Endothelial cell of umbilical vein (primary cell): ENCODE data around the gene TBX21. TPM values are rescaled to one million over a fixed set of nuclear protein-coding genes. Genes with fewer than 3 reads are reported as not detected.

Experiments used
- BruUV-seq: library from RNA; stranded (reverse); fragments of 400-500 nt; replicated peaks from 2 replicates; lab custom pipeline; 2021; lab: Mats Ljungman, UMichigan
- CTCF ChIA-PET: fragments of 300-600, 350-600 bp; sonication (Branson Sonifier 250); formaldehyde crosslinking; loops from one replicate; lab custom pipeline; 2021; ENCODE audit warnings: antibody characterized with exemption, inconsistent platforms; lab: Charles Lee
- POLR2A ChIA-PET: fragments of 300-600, 350-600 bp; sonication (Branson Sonifier 250); formaldehyde crosslinking; loops from one replicate; lab custom pipeline; 2021; ENCODE audit warnings: antibody characterized with exemption, inconsistent platforms; lab: Charles Lee
- DNase-seq: peaks from one replicate; pipeline ENCODE4 v3.0.0-alpha.2; 2011; ENCODE audit warnings: low read depth, low spot score
- FAIRE-seq: peaks from 2 replicates; lab custom pipeline; 2011; peaks lifted over from hg19 to GRCh38; lab: Jason Lieb, UNC
- H2AFZ ChIP-seq: 2 replicates; pipeline ENCODE4 v1.6.0; 2012; ENCODE audit warnings: low read depth, low read length, control low read depth, inconsistent platforms
- H3K27ac ChIP-seq: 2 replicates; pipeline ENCODE4 v1.5.1; 2011; ENCODE audit warnings: low read depth, mild to moderate bottlenecking, control low read depth, low read length, moderate library complexity; ENCODE audit not compliant: insufficient read depth
- H3K27me3 ChIP-seq, 2 experiments: 2 replicates each; pipeline versions ENCODE4 v1.6.0 to v1.6.1; 2011; ENCODE audit warnings: low read length in 2 of 2, mixed read lengths in 1 of 2; ENCODE audit not compliant: control insufficient read depth in 2 of 2, insufficient read depth in 2 of 2
- H3K36me3 ChIP-seq, 2 experiments: 2 replicates in 1 of 2; 3 replicates in 1 of 2; pipeline ENCODE4 v1.5.1; 2011; ENCODE audit warnings: low read length in 2 of 2, mild to moderate bottlenecking in 1 of 2, moderate library complexity in 1 of 2; ENCODE audit not compliant: control insufficient read depth in 2 of 2, insufficient read depth in 2 of 2; ENCODE audit errors: extremely low read depth in 1 of 2
- H3K4me1 ChIP-seq: 3 replicates; pipeline ENCODE4 v1.5.1; 2011; ENCODE audit warnings: mild to moderate bottlenecking, low read length; ENCODE audit not compliant: control insufficient read depth, insufficient read depth; ENCODE audit errors: extremely low read depth
- H3K4me2 ChIP-seq: 2 replicates; pipeline ENCODE4 v1.6.1; 2011; ENCODE audit warnings: low read length, control low read depth, mixed read lengths; ENCODE audit not compliant: insufficient read depth
- H3K4me3 ChIP-seq, 3 experiments: fragments of 200-600 bp in 1 of 3; sonication (generic), shearing (Covaris generic) in 1 of 3; replicated peaks in 1 of 3; 2 replicates each; pipeline ENCODE4 v1.5.1; 2011 to 2016; ENCODE audit warnings: control low read depth in 3 of 3, low read length in 3 of 3, mild to moderate bottlenecking in 2 of 3, inconsistent platforms in 1 of 3, low read depth in 1 of 3, moderate library complexity in 1 of 3; ENCODE audit not compliant: insufficient read depth in 1 of 3
- H3K79me2 ChIP-seq: 2 replicates; pipeline ENCODE4 v1.6.0; 2012; ENCODE audit warnings: low read length, inconsistent platforms; ENCODE audit not compliant: control insufficient read depth, insufficient read depth
- H3K9ac ChIP-seq: replicated peaks from 2 replicates; pipeline ENCODE3; 2011; ENCODE audit warnings: low read length, control low read depth; ENCODE audit not compliant: insufficient read depth; ENCODE audit errors: extremely low read depth
- H3K9me1 ChIP-seq: replicated peaks from 3 replicates; pipeline ENCODE4 v1.6.0; 2011; ENCODE audit warnings: mild to moderate bottlenecking, low read length; ENCODE audit not compliant: control insufficient read depth, insufficient read depth; ENCODE audit errors: extremely low read depth
- H3K9me3 ChIP-seq: replicated peaks from 2 replicates; pipeline ENCODE4 v1.5.1; 2012; ENCODE audit warnings: low read length, inconsistent platforms; ENCODE audit not compliant: control insufficient read depth, insufficient read depth
- H4K20me1 ChIP-seq: replicated peaks from 2 replicates; pipeline ENCODE3; 2011; ENCODE audit warnings: mild to moderate bottlenecking, low read length; ENCODE audit not compliant: control insufficient read depth, insufficient read depth; ENCODE audit errors: extremely low read depth
- CTCF ChIP-seq, 2 donors: IDR thresholded peaks; 1 replicate in 1 of 2; 2 replicates in 1 of 2; pipeline ENCODE4 v1.5.1; 2011; ENCODE audit warnings: low read length in 2 of 2, mild to moderate bottlenecking in 2 of 2, moderate library complexity in 2 of 2, control low read depth in 1 of 2, inconsistent platforms in 1 of 2, low read depth in 1 of 2; ENCODE audit not compliant: insufficient read depth in 1 of 2; ENCODE audit errors: extremely low read depth in 1 of 2
- EZH2 ChIP-seq: IDR thresholded peaks from 2 replicates; pipeline ENCODE4 v1.6.1; 2012; ENCODE audit warnings: borderline replicate concordance, low read depth, mild to moderate bottlenecking, moderate library complexity, low read length, inconsistent platforms; ENCODE audit not compliant: severe bottlenecking
- FOS ChIP-seq: IDR thresholded peaks from 2 replicates; pipeline ENCODE4 v1.6.1; 2011; ENCODE audit warnings: mild to moderate bottlenecking, low read length, moderate library complexity, borderline replicate concordance; ENCODE audit not compliant: insufficient read depth
- GATA2 ChIP-seq: IDR thresholded peaks from 2 replicates; pipeline ENCODE4 v1.7.0; 2011; ENCODE audit warnings: low read depth, mild to moderate bottlenecking, moderate library complexity, mixed read lengths, low read length; ENCODE audit not compliant: insufficient read length, insufficient read depth
- JUN ChIP-seq: IDR thresholded peaks from 2 replicates; pipeline ENCODE4 v1.6.1; 2011; ENCODE audit warnings: borderline replicate concordance, low read depth; ENCODE audit not compliant: insufficient read length, insufficient read depth
- MAX ChIP-seq: IDR thresholded peaks from 2 replicates; pipeline ENCODE4 v1.6.1; 2011; ENCODE audit not compliant: insufficient read depth, insufficient read length
- MYC ChIP-seq: IDR thresholded peaks from one replicate; pipeline ENCODE4 v1.6.1; 2011; ENCODE audit warnings: mild to moderate bottlenecking, low read depth, low read length
- POLR2A ChIP-seq: IDR thresholded peaks from 2 replicates; pipeline ENCODE4 v1.6.1; 2012; ENCODE audit warnings: low read depth, mild to moderate bottlenecking, control low read depth, low read length
- POLR2AphosphoS5 ChIP-seq: IDR thresholded peaks from 2 replicates; pipeline ENCODE4 v1.6.1; 2012; ENCODE audit warnings: low read depth, mild to moderate bottlenecking, control low read depth, low read length, moderate library complexity; ENCODE audit not compliant: insufficient read depth
- dilution Hi-C: fragments of 300-500 bp; cut with MboI; formaldehyde crosslinking; loops from one replicate; pipeline ENCODE4 v1.15.0; 2019; ENCODE audit warnings: low sequenced_read_pairs; ENCODE audit not compliant: extremely low pct_ligation_motif_present
- intact Hi-C: fragments of 100-400 bp; cut with micrococcal nuclease; formaldehyde crosslinking; loops from one replicate; pipeline ENCODE4 v1.10.0; 2022
- polyA plus RNA-seq, 4 experiments: library from polyadenylated mRNA; depleted of rRNA in 3 of 4; stranded (reverse) in 3 of 4; unstranded in 1 of 4; fragments of >200 nt; gene quantifications; 2 replicates each; pipeline versions ENCODE4 v1.2.1 to v1.2.3, GENCODE V29; 2011 to 2012; ENCODE audit warnings: missing spikeins in 1 of 4
- total RNA-seq: library from RNA; stranded (reverse); gene quantifications from 2 replicates; pipeline ENCODE4 v1.2.3, GENCODE V29; 2021

The TBX21 gene
- total and polyA plus RNA-seq, 2 donors (not counting 3 experiments of a cell fraction or from before 2014, with no cell fraction given) = not detected

- Histone ChIP-seq H3K9ac (no peak overlapping the region), H3K79me2 (no peaks in the 10 kb centered on the region), H3K9me3 (no peaks in the 10 kb centered on the region), H2AFZ (no peak overlapping the region), H3K4me1 (peaks cover 30% of the 10 kb centered on the region), H3K36me3 (peaks cover 0 to 24% of the 10 kb centered on the region in 2 experiments), H3K9me1 (no peaks in the 10 kb centered on the region), H3K27ac (no peak overlapping the region), H3K4me2 (no peak overlapping the region), H3K4me3 (no peak overlapping the region), H3K27me3 (no peaks in the 10 kb centered on the region), H4K20me1 (no peaks in the 10 kb centered on the region)
- ChIA-PET POLR2A (no interaction called here), CTCF (interaction anchor here (0.7 to 4.2 kb wide), 9 partner anchors 9 to 113 kb away, joined by 3 to 22 read pairs (median 5); partner anchors contain the start of gene TBX21)
- TF ChIP-seq FOS (no peak), GATA2 (no peak), POLR2AphosphoS5 (no peak), EZH2 (no peak), CTCF (IDR thresholded peaks at IDR 0.05; ENCODE audit: extremely low read depth in 1 of 2, insufficient read depth in 1 of 2, low read depth in 1 of 2, low read length in 2 of 2) (no peak), JUN (no peak), MYC (no peak), MAX (no peak), POLR2A (no peak)
- FAIRE-seq = no peak
- dilution Hi-C loops = no loop called here
- BruUV-seq = no TSS peak
- intact Hi-C loops = no loop called here
- no peak for DNase-seq
Measured at GRCh38 chr17:47696717-47697642, 36.1 kb upstream of the TBX21 start.
